Mesenteric fat pad (tissue), 1 donor: ENCODE data around the gene SARDH. TPM values are rescaled to one million over a fixed set of nuclear protein-coding genes. Genes with fewer than 3 reads are reported as not detected.

ENCODE experiments used
- DNase-seq: peaks from one replicate; pipeline ENCODE4 v3.0.0-alpha.2; 2020; ENCODE audit warnings: low spot score
- total RNA-seq: library from RNA; stranded (reverse); fragmentation: NEBNext Ultra II Directional; extraction: Animal tissue kit (Norgen Biotek cat#: 25700); gene quantifications from one replicate; pipeline ENCODE4 v1.2.1, GENCODE V29; 2021
- donor health status: DM: yes; HTN: yes; CAD: no.

SARDH gene
- total RNA-seq, 1 donor from 2014 or later = 0.87 TPM

DNA sequence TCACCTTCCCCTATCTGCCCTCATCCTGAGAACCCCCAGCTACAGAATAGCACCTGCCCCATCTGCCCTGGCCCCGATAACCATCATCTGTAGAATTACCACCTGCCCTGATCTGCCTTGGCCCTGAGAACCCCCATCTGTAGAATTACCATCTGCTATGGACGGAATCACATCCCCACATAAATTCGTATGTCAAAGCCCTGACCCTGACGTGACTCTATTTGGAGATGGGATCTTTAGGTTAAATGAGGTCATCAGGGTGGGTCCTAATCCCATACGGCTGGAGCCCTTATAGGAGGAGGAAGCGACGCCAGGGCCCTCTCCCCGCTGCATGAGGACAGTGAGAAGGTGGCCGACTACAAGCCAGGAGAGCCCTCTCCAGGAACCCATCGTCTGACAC is 32.6 kb downstream of the SARDH start:
- DNase-seq = no peak

DNA sequence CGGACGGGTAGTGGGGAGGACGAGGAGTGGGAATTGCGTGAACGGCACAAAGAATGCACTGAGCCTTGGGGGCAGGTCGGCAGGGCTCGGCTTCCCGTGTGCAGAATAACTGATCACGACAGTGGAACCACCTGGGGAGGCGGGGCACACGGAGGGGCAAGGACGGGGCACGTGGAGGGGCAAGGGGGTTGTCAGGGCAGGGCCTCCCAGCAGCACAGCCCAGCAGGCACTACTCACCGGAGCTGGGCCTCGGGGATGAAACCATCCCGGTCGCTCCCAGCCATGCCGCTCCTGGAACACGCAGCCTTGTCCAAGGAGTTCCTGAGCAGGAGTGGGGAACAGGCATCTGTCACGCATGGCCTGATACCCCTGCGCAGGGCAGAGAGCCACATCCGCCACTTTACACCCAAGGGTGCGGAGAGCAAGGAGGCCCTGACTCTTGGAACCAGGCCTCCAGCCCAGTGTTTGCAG is 33.4 kb downstream of the SARDH start:
- DNase-seq = no peak

DNA sequence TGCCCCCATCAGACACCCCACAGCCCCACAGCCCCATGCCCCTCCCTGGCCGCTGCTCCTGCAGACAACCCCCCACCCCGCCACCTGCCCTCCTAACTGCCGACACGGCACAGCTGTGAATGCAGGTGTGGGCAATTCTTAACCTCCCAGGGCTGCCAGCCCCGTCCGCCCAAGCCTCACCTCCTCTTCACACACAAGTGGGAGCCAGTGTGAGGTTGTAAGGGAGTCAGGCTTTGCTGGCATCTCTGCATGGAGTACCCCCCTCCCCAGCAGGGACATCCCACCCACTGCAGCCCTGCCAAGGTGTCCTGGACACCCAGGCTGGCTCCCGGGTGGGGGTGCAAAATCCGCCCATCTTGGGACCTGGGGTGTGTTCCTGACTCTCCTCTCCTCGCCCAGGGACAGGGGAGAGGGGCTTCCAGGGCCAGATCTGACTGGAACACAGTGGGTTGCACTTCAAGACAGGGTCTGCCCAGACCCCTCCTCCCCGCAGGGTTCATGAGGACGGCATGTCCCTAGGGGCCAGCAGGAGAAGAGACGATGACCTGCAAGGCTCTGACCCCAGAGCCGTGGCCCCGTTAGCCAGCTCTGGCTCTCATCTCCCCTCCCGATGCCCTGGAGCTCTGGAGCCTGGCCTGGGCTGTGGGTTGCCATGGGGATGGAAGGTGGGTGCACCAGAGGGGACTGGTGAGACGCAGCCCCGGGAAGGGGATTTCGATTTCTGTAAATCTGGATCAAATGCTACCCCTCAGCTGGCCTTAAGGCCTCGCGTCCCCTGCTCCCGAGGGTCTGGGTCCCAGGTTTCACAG is 34.4 kb downstream of the SARDH start:
- DNase-seq = no peak

DNA sequence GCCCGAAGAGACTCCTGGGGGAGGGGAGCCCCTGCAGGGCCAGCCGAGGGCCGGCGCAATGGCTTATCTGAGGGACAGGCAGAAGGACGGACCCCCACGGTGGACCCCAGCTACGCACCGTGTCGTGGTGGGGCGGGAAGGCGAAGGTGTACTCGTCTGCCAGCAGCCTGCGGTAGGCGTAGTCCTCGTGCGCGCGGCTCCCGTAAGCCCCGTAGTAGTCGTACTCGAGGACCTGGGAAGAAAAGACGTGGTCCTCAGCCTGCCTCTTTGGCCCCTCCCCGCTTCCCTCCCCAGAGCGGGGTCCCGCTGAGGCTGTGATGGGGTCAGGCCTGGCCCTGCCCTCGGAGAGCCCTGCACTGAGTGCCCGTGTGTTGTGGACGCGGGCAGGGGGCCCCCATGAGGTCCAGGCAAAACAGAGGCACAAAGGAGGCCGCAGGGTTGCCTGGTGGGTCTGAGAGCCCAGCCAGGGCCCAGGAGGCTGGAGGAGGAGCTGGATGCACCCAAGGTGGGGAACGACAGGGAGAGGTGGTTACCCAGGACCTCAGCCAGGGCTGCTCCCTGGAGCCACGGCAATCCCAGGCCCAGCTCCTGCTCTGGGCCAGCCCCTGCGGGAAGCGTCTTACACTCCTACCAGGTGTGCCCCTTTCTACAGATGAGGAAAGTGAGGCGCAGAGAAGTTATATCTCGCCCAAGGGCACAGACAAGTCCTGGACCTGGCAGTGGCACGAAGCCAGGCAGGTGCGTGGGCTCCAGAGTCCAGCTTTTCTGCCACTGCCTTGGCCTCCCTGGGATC is 35.2 kb downstream of the SARDH start:
- DNase-seq = no peak

DNA sequence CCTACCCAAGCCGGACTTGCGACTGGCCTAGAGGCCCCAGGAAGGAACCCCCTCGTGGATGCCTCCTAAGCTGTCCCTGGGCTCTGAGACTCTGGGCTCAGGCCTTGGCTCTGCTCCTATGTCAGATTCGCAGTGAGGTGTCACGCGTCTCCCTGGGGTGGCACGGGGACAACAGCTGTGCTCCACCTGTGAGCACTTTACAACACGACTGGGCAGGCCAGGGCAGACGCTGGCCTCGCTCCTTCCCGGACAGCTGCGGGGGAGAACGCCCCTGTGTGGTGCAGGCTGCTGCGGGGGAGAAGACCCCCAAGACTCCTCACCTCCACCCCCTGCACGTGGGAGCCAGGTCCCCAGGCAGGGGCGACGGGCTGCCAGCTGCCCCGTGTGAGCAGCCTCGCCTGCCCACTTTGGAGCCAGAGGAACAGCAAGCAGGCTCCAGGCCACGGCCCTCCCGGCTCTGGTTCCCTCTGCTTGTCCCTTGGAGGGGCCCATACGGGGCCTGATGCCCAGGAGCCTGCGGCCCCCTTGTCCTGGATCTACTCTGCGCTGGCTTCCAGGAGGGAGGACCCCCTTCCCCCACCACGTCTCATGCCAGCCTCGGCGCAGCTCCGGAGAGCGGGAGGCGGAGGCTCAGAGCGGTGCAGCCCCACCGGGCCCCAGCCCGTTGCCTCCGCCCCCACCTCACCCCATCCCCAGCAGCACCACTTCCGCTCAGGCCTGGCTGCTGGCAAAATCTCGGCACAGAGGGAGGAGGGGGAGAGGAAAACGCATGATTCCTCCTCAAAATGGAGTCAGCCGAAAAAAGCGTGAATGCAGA is 36.0 kb downstream of the SARDH start:
- no peak for DNase-seq

DNA sequence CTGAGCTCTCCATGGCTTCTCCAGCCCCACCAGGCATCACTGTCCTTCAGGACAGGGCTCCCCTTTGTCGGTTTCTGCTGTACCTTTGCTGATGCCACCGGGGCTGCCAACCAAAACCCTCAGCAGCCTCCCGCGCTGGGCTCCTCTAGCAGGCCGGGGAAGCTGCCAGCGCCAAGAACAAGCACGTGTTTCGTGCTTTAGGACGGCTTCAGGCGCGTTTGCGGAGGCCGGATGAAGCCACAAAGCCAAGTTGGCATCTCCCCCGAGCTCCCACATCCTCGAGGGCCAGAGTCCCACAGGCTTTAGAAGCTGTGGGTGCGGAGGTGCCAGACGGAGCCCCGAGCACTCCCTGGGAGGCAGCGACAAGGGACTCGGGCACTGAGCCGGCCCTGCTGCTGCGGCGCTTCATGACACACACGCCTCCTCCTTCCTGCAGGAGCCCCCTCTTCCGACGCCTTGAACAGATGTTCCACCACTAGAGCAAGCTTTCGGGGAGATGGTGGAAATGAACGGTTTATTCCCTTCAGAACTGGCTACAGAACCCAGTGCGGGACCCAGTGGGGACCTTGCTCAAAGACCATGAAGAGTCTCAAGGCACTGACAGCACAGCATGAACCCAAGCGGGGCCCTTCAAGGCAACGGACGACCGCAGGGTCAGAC is 36.7 kb downstream of the SARDH start:
- DNase-seq = no peak

DNA sequence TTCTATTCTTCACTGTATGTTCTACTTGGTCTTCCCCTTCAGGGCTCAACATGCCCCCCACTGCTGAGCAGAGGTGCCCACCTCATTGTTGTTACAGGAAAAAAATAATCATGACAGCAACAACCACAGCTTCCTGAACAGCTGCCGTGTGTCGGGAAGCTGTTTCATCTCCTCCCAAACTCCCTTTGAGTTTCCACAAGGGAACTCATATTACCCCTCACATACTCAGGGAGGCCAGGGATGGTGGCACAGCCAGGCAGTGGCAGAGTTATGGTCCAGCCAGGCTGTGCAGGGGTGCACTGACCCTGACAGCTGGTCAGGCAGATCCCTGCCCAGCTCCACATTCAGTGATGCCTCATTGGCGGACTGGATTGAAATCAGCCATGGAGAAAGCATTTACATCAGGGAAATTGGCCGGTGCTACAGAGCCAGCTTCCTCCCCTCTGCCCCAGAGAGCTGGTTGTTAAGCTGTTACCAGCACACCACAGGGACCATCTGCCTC is 37.3 kb downstream of the SARDH start:
- no peak for DNase-seq

DNA sequence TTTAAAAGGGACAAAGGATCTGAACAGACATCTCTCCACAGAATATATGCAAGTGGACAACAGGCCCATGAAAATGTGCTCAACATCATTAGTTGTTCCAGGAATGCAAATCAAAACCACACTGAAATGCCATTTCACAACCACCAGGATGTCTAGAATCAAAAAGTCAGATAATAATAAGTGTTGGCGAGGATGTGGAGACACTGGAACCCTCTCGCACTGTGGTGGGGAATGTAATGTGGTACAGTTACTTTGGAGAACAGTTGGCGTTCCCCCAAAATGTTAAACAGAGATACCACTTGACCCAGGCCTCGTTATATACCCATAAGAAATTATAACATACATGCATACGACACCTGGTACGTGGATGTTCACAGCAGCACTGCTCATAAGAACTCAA is 38.6 kb downstream of the SARDH start:
- DNase-seq = no peak

DNA sequence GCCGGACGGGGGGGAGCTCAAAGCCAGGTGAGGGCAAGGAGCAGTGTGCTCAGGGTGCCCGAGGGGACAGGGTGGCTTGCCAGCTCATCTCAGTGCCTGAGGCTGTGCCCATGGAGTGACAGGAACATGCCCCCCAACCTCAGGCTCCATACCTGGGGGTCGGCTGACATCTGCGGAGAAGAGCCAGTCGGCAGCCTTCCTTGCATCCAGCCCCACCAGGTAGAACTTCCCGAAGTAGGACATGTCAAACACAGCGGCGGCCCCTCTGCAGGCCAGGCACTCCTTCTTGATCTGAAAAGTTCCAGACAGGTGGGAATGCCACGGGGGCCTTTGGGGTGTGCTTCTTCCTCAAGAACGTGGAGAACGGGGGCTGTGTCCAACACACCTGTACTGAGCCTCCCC is 42.1 kb downstream of the SARDH start:
- no peak for DNase-seq

DNA sequence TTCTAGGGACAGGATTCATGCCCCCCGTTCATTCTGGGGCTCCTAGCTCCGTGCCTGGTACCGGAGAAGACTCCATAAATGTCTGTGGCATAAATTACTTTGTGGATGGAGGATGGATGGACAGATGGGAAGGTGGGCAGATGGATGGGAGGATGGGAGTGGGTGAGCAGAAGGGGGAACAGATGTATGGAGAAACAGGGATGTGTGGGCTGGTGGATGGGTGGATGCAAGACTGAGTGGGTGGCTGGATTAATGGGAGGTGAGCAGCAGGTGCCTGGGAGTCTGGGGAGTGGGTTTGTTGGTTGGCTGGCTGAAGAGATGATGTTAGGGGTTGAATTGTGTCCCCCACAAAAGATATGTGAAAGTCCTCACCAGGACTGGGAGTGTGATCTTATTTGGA is 43.5 kb downstream of the SARDH start:
- no peak for DNase-seq

DNA sequence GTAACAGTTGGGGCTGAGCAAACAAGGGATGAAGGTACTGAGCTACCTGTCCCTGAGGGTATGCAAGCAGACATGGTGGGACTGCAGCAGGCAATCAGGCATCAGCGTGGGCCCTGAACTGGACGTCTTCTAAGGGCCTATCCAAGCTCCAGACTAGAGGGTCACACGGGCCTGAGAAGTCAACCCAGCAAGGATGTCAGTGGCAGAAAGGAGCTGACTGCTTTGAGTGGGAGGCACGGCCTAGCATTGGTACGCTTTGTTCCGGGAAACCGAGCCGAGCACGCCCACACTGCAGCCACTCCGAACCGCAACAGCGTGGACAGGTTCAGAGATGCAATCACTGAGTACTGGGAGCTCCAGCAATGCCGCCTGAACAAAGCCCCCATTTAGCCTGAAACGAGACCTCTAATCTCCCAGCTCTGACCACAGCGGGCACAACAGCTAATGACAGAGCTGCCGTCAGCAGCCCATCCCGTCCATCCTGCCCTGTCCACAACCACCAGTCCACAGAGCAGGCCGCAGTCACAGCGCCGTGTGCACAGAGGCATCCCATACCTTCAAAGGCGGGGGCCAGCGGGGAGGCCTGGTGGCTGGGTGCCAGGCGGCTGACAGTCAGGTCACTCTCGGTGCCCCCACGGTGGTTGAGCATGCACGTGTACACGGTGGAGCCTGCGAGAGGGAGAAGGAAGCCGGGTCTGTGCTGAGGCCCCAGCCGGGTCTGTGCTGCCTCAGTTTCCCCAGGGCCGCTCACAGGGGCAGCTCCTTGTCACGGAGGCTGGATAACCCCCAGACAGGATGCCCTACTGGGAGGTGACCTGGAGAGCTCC is 44.2 kb downstream of the SARDH start:
- DNase-seq = no peak

DNA sequence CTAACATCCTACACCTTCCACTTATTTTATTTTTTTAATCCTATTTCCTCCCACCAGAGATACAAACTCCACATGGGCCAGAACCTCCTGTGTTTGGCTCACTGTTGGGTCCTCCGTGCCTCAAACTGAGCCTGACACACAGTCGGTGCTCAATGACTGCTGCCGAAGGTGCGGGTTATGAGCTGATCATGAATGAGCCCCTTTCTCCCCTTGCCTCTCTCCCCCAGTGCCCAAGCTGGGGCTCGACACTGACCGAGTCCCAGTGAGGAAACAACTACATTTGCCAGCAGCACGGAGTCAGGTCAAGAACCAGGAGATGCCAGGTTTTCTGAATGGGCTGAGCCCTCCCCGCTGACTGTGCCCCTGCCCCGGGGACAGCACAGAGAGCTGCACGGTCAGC is 45.0 kb downstream of the SARDH start:
- no peak for DNase-seq

DNA sequence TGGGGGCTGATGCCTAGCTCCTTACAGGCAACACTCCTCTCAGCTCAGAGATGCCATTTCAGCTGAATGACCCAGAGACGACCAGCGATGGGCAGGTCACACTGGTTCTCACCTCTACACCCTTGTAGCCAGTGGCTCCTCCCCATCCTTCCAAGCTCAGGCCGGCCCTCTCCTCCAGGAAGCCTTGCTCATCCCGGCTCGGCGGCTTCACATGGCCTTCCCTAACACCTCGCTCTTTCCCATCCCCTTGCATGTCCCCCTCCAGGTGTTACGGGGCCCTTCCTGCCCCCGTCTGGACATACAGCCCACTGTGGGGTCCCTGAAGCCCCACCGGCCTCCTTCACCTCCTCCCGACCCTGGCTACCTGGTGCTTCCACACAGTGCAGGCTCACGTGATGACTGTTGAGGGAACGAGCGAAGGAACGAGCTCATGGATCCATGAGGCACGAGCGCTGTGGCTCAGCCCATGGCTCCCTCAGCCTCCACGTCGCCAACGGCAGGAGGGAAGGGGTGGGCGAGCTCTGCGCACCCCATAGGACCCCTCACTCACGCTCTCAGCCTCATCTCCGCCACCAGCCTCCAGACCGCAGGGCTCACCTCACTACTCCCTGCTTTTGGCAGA is 45.7 kb downstream of the SARDH start:
- DNase-seq = no peak

DNA sequence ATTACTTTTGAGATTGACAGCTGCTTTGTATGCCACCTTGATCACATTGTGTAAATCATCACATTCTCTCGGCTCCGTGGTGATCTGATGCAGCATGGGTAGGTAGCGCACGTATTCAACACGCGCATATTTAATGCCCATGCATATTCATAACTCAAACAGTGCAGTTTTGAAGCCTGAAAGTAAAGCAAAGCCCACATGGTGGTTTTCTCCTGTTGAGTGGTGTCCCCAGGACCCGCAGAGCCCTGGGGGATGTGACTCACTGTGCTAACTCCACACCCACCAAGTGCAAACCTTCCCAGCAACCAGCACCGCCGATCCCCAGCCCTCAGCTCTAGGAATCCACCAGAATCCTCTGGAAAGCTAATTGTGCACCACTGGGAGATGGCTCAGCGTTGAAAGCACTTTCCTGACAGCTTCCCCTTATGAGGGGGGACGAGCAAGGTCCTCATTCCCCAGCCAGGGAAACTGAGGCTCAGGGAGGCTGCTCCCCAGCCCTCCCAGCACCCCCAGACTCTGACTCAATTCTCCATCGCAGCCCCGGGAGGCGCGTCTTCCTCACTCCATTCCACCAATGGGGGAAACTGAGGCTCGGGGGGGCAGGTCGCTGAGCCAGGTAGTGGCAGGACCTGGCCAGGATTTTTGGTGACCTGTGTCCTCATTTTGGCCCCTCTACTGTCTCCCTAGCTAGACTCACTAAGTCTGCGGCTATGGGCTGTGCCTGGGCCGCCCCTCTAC is 46.4 kb downstream of the SARDH start:
- DNase-seq = no peak

DNA sequence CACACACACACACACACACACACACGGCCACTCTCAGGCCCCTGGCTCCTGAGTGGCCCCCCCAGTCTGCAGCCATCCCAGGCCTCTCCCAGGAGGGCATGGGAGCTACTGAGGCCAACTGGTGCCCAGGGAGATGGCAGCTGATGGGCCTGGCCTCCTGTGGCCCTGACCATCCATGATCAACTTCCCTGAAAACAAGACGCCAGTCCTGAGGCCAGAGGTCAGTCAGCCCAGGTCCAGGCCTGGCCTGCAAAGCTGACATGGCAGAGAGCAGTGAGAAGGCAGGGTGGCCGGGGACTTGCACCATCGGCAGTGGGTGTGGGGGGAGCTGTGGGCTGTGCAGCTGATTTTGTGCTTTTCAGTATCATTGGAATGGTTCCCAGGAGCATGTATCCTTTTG is 47.0 kb downstream of the SARDH start:
- DNase-seq = no peak

DNA sequence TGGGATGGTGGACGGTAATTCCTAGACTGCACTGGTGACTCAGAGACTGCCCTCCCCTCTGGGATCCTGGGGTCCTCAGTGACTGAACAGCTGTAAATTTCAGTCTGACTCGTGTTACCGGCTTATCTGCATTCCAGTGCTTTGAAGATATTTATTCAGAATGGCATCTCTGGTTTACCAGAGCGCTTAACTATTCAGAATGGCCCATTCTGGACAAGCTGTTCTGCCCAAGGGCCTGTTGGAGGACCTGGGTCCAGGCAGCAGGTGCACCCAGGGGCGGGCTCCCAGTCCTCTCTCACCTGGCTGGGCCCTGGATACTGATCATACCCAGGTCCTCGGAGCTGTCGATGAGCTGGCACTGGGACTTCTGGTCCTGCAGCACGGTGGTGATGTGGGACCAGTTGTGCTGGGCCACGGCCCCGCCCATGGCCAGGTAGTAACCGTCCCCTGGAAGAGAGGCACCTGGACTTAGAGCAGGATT is 48.0 kb downstream of the SARDH start:
- DNase-seq = no peak

DNA sequence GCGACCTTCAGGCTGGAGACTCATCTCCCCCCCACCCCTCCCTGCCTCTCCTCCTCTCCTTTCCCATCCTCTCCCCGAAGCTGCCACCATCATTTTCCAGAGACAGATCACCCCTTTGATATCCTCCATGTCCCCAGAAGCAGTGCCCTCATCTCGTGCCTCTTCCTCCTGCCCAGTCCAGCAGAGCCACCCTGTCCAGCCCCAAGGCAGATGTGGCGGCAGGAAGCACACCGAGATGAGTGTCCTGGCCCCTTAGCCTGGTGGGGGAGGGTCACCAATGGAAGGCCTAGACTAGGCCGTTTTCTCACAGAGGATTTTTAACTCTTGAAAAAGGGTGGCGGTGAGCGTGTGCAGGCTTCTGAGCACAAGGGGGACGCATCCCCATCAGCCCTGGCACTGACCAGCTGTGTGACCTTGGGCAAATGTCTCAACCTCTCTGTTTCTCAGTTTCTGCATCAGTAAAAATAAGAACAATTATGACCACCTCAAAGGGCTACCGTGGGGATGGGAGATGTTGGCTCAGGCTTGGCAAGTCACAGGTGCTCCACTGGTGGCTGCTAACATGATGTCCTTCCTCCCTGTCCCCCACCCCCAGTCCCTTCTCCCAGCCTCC is 48.9 kb downstream of the SARDH start:
- no peak for DNase-seq
